ENCODE results near the gene WIPF2. TPM values are rescaled to one million over a fixed set of nuclear protein-coding genes. Genes with fewer than 3 reads are reported as not detected.
A peak's percentile ranks its signal among the peaks of the same experiment; 100 is the strongest.

Gene WIPF2
- polyA plus RNA-seq, 1 donor (not counting 4 experiments of a cell fraction or from before 2014, with no cell fraction given) = 8.5 TPM

GRCh38 chr17:40177275-40177874 is 41.7 kb upstream of the WIPF2 start, which contains the start of gene RAPGEFL1:
Gene RAPGEFL1 (plus strand): TSS chr17:40177470. CDS start chr17:40177862, 392 bp downstream.
- H3K4me1 ChIP-seq (ENCODE audit: control insufficient read depth, extremely low read depth, insufficient read depth, low read length) = peaks cover 44% of the 10 kb centered on the region
- peak within 1 kb of the TSS; percentile 52 to 68 (median 59) for H3K4me3 ChIP-seq (ENCODE audit: control insufficient read depth in 2 of 3, extremely low read depth in 1 of 3, insufficient read depth in 2 of 3, low read depth in 1 of 3, low read length in 3 of 3)
- dilution Hi-C loops (cut with MboI; ENCODE audit: extremely low pct_ligation_motif_present, low sequenced_read_pairs) = no loop called here
- no peaks in the 10 kb centered on the region for H3K27me3 ChIP-seq (ENCODE audit: control insufficient read depth, extremely low read depth, insufficient read depth, low read length)
- H3K9me3 ChIP-seq (ENCODE audit: control insufficient read depth, low read depth, low read length) = no peaks in the 10 kb centered on the region
- peak within 1 kb of the TSS; percentile 50 for H2AFZ ChIP-seq (ENCODE audit: control insufficient read depth, low read length)
- no peak for TF ChIP-seq EZH2 (IDR thresholded peaks at IDR 0.05; ENCODE audit: low read length)
- TF ChIP-seq CTCF (optimal IDR thresholded peaks at IDR 0.05 in 1 of 3, IDR thresholded peaks at IDR 0.05 in 1 of 3, conservative IDR thresholded peaks at IDR 0.05 in 1 of 3; ENCODE audit: extremely low read depth in 1 of 3, insufficient read depth in 2 of 3, low read length in 3 of 3) = no peak
- H3K36me3 ChIP-seq (ENCODE audit: control insufficient read depth in 2 of 2, extremely low read depth in 1 of 2, insufficient read depth in 2 of 2, low read length in 2 of 2) = peaks cover 0 to 3% of the 10 kb centered on the region in 2 experiments
- no peaks in the 10 kb centered on the region for H3K9me1 ChIP-seq (ENCODE audit: control insufficient read depth, extremely low read depth, insufficient read depth, low read length)
- H3K9ac ChIP-seq (ENCODE audit: control insufficient read depth, extremely low read depth, insufficient read depth, low read length) = peak within 1 kb of the TSS; percentile 71
- FAIRE-seq (no peak), DNase-seq (ENCODE audit: low read depth, low spot score) (no peak)
- H3K4me2 ChIP-seq (ENCODE audit: control insufficient read depth, extremely low read depth, insufficient read depth, low read depth, low read length) = peak within 1 kb of the TSS; percentile 85
- H3K79me2 ChIP-seq (ENCODE audit: control insufficient read depth, insufficient read depth, low read length) = no peaks in the 10 kb centered on the region
- peak within 1 kb of the TSS; percentile 92 for H3K27ac ChIP-seq (ENCODE audit: control insufficient read depth, insufficient read depth, low read length)
- no peaks in the 10 kb centered on the region for H4K20me1 ChIP-seq (ENCODE audit: control insufficient read depth, extremely low read depth, insufficient read depth, low read length)

- H3K27ac ChIP-seq (ENCODE audit: control insufficient read depth, insufficient read depth, low read length) = peak overlapping the region; percentile 46
- H3K4me3 ChIP-seq (ENCODE audit: control insufficient read depth in 2 of 3, extremely low read depth in 1 of 3, insufficient read depth in 2 of 3, low read depth in 1 of 3, low read length in 3 of 3) = peak overlapping the region; percentile 52 to 68 (median 59)
- H3K36me3 ChIP-seq (ENCODE audit: control insufficient read depth in 2 of 2, extremely low read depth in 1 of 2, insufficient read depth in 2 of 2, low read length in 2 of 2) = peaks cover 0 to 3% of the 10 kb centered on the region in 2 experiments
- no peak for DNase-seq (ENCODE audit: low read depth, low spot score)
- no peaks in the 10 kb centered on the region for H3K27me3 ChIP-seq (ENCODE audit: control insufficient read depth, extremely low read depth, insufficient read depth, low read length)
- peaks cover 44% of the 10 kb centered on the region for H3K4me1 ChIP-seq (ENCODE audit: control insufficient read depth, extremely low read depth, insufficient read depth, low read length)
- H3K9me1 ChIP-seq (ENCODE audit: control insufficient read depth, extremely low read depth, insufficient read depth, low read length) = no peaks in the 10 kb centered on the region
- FAIRE-seq = no peak
- no peak overlapping the region for H2AFZ ChIP-seq (ENCODE audit: control insufficient read depth, low read length)
- H3K9me3 ChIP-seq (ENCODE audit: control insufficient read depth, low read depth, low read length) = no peaks in the 10 kb centered on the region
- dilution Hi-C loops (cut with MboI; ENCODE audit: extremely low pct_ligation_motif_present, low sequenced_read_pairs) = no loop called here
- H4K20me1 ChIP-seq (ENCODE audit: control insufficient read depth, extremely low read depth, insufficient read depth, low read length) = no peaks in the 10 kb centered on the region
- TF ChIP-seq CTCF (optimal IDR thresholded peaks at IDR 0.05 in 1 of 3, IDR thresholded peaks at IDR 0.05 in 1 of 3, conservative IDR thresholded peaks at IDR 0.05 in 1 of 3; ENCODE audit: extremely low read depth in 1 of 3, insufficient read depth in 2 of 3, low read length in 3 of 3) = peak in 1 of 3 experiments; percentile 7
- no peak for TF ChIP-seq EZH2 (IDR thresholded peaks at IDR 0.05; ENCODE audit: low read length)
- peak overlapping the region; percentile 82 for H3K4me2 ChIP-seq (ENCODE audit: control insufficient read depth, extremely low read depth, insufficient read depth, low read depth, low read length)
- H3K79me2 ChIP-seq (ENCODE audit: control insufficient read depth, insufficient read depth, low read length) = no peaks in the 10 kb centered on the region
- H3K9ac ChIP-seq (ENCODE audit: control insufficient read depth, extremely low read depth, insufficient read depth, low read length) = peak overlapping the region; percentile 45
These were observed 41.0 kb upstream of the WIPF2 start for GRCh38 chr17:40178021-40178601.

Measured in keratinocyte (primary cell).